Activated T-helper 1 cell treated with anti-CD3 and anti-CD28 coated beads, Interleukin-2, amount 50 U/mL, for 16 hours (primary cell): Measurements from ENCODE around the gene FNIP1.
"Not testable (repeated sequence)": the region's sequence is repeated elsewhere in the genome, so short reads cannot be mapped to it uniquely, and the experiment has no call there.

Source experiments
- DNase-seq, 2 donors: peaks; one replicate each; pipeline ENCODE4 v3.0.0-alpha.2; 2020; ENCODE audit warnings: low read depth in 1 of 2, low spot score in 1 of 2

FNIP1 gene

DNA sequence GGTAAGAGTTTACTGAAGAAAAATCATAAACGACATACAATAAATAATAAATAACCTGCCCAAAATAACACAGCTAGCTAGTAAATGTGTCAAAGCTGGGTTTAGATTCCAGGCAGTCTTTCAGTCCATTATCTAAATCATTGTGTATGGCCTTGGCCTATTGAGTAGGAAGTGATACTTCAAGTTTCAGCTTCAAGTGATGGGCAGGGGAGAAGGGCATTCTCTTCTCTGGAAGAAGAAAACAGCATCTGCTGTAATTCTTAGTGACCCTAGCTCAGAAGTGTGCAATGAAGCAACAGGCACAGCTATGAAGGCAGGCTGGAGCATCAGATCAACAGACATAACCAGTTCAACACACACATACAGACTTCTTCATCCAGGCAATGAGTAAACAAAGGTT, 42.5 kb downstream of the FNIP1 start:
- no peak for DNase-seq

DNA sequence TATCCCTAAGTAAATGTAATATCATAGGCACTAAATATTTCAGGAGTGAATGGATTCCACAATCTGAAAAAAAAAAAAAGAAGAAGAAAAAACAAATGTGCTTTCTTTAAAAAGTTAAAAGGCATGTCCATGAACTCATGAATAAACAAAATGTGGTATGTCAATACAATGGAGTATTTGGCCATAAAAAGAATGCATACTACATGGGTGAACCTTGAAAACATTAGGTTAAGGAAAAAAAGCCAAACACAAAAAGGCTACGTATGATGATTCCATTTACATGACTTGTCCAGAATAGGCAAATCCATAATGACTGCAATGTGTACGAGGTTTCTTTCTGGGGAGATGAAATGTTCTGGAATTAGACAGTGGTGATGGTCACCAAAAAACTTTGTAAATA, 45.3 kb downstream of the FNIP1 start:
- DNase-seq = no peak

DNA sequence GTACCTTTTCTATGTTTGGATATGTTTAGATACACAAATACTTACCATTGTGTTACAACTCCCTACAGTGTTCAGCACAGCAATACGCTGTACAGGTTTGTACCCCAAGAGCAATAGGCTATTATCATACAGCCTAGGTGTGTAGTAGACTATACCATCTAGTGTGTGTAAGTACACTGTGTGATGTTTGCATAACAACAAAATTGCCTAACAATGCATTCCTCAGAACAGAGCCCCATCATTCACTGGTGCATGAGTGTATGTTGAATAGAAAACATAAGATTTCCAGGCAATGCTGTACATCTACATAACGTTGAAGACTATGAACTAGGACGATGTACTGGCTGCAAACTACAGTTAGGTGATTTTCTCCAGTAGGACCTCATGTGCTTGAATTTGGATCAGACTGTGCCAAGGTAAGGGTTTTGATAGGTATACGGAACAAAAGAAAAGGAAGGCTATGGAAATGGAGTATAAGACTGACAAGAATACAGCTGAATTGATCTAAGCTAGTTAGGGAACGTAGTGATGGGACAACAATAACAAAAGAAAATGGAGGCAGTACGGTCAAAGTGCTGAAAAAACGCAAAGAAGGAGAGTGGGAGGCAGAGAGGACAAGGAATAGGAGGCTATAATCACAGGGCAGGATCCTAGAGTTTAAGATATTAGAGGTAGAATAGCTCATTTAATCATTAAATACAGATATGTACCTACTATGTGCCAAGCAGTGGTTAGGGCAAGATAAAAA, 46.9 kb downstream of the FNIP1 start:
- DNase-seq = no peak

DNA sequence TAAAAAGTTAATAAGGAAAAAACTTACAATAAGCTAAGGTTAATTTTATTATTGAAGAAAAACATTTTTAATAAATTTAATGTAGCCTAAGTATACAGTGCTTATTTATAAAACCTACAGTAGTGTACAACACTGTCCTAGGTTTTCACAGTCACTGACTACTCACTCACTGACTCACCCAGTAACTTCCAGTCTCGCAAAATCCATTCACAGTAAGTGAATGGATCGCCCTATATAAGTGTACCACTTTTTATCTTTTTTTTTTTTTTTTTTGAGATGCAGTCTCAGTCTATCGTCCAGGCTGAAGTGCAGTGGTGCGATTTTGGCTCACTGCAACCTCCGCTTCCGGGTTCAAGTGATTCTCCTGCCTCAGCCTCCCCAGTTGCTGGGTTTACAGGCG, 47.7 kb downstream of the FNIP1 start:
- DNase-seq = no peak

DNA sequence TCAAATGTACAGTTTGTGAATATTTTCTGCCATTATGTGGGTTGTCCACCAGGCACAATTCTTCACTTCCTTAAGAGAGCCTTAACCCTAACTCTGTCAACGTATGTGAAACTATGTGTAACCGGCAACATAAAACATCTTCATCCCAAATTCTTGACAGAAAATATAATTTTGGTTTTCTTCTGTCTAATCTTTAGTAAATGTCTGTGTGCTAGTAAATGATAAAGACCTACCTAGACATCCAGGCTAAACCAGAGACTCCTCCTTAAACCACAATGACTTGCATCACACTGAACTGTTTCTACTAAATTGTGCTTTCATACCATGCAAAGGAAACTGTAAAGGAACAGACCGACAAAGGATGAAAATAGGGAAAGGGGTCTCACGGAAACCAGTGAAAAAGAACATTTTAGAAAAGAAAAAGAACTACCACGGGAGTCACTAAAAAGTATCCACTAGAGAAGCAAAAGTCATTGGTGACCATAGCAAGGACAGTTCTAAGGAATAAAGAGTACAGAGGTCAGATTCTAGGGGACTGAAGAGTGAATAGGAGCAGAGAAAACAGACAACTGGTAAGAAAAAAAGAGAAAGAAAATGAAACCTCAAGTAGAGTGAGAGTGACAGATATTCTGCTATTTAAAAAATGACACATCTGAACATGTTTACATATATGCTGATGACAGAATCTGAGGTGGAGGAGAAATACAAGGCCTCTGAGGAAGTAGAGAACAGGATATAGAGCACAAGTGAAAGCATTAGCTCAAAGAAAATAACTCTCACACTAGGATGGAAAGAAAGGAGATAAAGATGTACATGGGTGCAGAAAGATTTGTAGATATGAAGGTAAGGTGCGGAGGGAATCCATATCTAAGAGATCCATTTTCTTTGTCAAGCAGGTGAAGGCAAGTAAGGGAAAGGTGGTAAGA, 49.4 kb downstream of the FNIP1 start:
- no peak for DNase-seq

DNA sequence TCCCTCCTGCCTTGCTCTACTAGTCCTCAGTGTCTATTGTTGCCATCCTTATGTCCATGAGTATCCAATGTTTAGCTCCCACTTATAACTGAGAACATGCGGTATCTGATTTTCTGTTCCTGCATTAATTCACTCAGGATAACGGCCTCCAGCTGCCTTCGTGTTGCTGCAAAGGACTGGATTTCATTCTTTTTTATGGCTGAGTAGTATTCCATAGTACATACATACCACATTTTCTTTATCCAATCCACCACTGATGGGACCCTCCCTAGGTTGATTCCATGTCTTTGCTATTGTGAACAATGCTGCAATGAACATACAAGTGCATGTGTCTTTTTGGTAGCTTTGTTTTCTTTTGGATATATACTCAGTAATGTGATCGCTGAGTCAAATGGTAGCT, 50.4 kb downstream of the FNIP1 start:
- no peak for DNase-seq

DNA sequence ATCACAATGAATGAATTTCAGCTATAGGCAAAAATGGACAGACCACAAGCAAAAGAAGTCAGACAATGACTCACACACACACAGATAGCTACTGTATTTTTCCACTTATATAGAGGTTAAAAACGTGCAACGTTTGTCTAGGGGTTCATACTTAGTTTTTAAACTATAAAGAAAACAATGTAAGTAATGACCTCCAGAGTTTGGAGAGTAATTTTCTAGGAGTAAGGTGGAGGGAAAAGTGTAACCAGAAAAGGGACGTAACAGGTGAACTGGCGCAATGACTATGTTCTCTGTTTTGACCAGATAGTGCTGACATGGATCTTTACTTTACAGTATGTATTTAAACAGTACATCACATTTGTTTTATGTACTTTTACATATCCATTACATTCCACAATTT, 51.1 kb downstream of the FNIP1 start:
- no peak for DNase-seq

DNA sequence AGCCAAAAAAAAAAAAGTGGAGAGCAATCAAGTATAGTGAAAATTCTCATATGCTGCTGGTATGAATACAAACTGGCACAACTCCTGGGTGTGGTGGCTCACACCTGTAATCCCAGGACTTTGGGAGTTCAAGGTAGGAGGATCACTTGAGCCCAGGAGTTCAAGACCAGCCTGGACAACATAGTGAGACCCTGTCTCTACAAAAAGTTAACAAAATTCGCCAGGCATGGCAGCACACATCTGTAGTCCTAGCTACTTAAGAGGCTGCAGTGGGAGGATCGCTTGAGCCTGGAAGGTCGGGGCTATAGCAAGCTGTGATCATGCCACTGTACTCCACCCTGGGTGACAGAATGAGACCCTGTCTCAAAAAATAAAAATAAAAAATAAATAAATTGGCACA, 51.7 kb downstream of the FNIP1 start:
- DNase-seq = no peak

DNA sequence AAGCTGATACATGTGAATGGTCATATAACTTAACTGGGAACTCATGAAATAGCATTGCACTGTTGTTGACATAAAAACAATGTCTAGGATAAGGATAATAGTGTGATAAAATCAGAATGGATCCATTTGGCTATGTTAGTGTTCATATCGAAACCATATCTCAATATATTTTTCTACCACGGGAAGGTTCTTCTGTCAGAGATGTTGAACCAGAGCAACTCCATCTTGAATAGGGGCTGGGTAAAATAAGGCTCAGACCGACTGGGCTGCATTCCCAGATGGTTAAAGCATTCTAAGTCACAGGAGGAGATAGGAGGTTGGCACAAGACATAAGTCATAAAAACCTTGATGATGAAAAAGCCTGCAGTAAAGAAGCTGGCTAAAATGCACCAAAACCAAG, 56.3 kb downstream of the FNIP1 start:
- no peak for DNase-seq

DNA sequence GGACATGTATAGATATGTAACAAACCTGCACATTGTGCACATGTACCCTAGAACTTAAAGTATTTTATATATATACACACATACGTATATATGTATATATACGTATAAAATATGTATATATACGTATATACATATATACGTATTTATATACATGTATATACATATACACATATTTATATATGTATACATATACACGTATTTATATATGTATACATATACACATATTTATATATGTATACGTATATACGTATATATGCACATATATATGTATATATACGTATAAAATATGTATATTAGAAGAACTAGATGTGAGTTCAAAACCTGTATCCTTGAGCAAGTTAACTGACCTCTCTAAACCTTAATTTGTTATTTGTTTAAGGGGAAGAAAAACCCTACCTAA, 61.4 kb downstream of the FNIP1 start:
- DNase-seq = no peak

DNA sequence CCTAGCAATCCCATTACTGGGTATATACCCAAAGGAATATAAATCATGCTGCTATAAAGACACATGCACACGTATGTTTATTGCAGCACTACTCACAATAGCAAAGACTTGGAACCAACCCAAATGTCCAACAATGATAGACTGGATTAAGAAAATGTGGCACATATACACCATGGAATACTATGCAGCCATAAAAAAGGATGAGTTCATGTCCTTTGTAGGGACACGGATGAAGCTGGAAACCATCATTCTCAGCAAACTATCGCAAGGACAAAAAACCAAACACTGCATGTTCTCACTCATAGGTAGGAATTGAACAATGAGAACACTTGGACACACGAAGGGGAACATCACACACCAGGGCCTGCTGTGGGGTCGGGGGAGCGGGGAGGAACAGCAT, 61.9 kb downstream of the FNIP1 start:
- not testable (repeated sequence) for DNase-seq

DNA sequence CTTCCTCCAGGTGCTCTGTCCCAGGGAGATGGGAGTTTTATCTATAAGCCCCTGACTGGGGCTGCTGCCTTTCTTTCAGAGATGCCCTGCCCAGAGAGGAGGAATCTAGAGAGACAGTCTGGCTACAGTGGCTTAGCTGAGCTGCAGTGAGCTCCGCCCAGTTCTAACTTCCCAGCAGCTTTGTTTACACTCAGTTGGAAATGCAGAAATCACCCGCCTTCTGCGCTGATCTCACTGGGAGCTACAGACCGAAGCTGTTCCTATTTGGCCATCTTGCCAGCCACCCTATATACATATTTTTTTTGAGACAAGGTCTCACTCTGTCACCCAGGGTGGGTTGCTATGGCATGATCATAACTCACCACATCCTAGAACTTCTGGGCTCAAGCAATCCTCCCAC, 67.5 kb downstream of the FNIP1 start:
- DNase-seq = not testable (repeated sequence)

DNA sequence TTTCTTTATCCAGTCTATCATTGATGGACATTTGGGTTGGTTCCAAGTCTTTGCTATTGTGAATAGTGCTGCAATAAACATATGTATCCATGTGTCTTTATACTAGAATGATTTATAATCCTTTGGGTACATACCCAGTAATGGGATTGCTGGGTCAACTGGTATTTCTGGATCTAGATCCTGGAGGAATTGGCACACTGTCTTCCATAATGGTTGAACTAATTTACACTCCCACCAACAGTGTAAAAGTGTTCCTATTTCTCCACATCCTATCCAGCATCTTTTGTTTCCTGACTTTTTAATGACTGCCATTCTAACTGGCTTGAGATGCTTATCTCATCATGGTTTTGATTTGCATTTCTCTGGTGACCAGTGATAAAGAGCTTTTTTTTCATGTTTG, 72.7 kb downstream of the FNIP1 start:
- DNase-seq = not testable (repeated sequence)

DNA sequence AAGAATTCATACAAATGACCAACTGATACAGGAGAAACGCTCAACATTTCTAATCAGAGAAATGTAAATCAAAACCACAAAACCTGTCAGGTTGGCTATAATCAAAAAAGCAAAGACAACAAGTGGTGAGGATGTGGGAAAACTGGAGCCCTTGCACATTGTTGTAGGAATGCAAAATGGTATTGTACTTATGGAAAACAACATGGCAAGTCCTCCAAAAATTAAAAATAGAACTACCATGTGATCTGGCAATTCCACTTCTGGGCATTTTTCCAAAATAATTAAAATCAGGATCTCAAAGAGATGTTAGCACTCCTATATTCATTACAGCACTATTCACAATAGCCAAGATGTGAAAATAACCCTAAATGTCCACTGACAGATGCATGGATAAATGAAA, 76.1 kb downstream of the FNIP1 start:
- no peak for DNase-seq

DNA sequence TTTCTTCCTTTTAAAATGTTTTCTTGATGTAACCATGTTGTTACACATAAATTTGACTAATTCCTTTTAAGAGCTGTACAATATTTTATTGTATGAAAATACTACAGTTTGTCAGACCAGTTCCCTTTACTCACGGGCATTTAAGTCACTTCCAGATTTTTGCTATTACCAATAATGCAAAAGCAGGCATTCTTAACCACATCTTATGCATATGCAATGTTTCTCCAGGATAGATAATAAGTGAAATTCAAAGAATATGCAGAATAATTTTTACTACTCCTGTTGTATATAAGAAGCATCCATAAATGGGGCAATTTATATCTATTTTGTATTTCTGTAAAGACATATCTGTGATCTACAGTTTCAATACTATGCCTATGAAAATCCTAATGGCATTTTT, 77.3 kb downstream of the FNIP1 start:
- no peak for DNase-seq

DNA sequence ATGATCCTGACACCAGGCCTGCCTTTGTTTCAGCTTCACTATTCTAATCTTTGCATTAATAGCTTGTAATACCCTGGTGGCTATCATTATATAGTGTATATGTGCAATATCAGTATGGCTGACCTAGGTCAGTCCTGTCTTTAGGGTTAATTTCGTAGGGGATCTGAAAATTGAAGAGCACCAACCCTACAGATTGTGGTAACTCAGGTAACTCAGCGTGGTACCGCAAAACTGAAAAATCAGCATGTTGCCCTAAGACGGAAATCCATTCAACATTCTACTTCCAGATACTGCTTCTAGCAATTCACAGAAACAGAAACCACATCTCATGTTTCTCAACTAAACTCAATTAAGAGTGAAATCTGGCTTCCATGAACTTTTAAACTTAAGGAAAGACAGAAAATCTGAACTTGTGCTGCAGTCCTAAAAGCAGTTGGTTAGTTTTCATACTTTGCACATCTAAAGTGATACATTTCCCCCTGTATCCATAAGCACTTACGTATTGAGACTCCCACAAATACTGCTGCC, 78.3 kb downstream of the FNIP1 start:
- no peak for DNase-seq

DNA sequence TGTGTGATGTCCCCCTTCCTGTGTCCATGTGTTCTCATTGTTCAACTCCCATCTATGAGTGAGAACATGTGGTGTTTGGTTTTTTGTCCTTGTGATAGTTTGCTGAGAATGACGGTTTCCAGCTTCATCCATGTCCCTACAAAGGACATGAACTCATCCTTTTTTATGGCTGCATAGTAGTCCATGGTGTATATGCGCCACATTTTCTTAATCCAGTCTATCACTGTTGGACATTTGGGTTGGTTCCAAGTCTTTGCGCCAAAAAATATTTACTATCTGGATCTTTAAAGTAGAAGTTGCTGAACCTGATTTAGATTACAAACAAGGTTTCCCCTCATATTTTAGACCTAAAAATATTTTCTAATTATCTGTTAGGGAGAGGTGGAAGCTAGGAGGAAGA, 79.7 kb downstream of the FNIP1 start:
- not testable (repeated sequence) for DNase-seq

DNA sequence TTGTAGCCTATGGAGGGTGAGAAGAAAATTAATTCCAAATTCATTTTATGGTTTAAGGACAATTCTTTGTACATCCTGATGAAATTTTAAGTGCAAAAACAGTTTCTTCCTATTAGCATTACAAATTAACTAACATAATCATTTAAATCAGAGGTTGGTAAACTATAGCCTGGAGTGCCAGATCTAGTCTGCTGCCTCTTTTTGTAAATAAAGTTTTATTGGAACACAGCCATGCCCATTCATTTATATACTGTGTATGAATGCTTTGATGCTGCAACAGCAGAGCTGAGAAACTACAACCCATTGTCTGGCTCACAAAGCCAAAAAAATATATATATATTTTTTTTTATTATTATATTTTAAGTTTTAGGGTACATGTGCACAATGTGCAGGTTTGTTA, 80.2 kb downstream of the FNIP1 start:
- DNase-seq = no peak

DNA sequence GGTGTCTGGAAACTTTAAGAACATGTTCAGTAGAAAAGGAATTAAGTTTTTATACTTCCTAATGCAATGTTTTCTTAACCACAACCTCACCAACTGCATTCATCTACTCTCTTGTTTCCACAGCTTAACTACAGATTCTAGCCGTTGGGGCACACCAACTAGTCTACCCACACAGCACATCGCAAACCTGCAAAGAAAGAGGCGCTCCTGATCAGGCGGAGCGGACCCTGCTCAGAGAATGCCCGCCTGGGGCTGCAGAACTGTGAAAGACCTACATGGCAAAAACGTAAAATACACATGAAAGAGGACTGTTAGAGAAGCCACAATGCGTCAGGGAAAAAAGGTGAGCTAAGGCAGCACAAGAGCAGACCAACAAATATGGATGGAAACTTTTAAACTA, 86.4 kb downstream of the FNIP1 start:
- no peak for DNase-seq

DNA sequence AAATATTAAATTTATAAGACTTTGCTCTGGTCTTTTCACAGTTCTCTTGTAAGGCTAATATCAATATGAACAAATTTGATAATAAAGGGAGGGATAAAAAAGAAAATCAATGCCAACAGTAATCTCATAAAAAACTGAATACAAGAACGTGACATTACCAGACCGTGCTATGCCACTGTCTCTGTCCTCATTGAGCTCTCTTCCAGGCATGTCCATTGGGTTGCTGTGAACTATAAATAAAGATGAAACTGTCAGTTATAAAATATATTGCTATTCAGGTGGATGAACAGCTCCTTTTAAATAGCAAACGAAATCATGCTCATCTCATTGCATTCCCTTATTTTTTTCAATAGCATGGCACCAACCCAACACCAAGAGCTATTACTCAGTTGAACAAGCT, 87.8 kb downstream of the FNIP1 start:
- no peak for DNase-seq

DNA sequence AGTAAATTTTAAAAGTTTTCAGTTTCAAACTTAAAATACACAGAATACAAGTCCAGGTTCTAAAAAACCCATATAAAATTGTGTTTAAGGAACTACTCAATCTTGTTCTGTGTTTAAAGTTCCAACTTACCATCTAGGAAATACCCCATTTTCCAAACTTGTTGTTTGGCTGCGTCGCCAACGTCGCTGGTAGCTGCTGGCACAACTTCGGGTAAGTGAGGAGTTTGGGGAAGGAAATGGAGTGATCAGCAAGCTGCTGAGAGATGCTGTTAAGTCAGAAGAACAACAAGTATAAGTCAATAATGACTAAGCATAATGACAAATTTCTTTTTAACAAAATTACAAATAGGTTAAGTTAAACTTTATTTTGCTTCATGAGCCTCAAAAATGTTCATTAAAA, 90.5 kb downstream of the FNIP1 start:
- DNase-seq = no peak

DNA sequence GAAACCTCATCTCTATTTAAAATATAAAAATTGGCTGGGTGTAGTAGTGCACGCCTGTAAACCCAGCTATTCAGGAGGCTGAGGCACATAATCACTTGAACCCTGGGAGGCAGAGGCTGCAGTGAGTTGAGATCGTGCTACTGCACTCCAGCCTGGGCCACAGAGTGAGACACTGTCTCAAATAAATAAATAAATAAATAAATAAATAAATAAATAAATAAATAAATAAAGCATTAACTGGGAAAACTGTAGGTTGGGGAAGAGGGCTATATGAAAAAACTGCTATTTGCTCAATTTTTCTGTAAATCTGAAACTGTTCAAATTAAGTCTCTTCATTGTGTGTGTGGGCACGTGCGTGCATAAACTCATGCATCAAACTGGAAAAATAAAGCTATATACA, 101.9 kb downstream of the FNIP1 start:
- no peak for DNase-seq
